Type B pancreatic cell (in vitro differentiated cells): ENCODE results near the gene CIT. TPM values are rescaled to one million over a fixed set of nuclear protein-coding genes. Genes with fewer than 3 reads are reported as not detected.
"Not testable (repeated sequence)": the region's sequence is repeated elsewhere in the genome, so short reads cannot be mapped to it uniquely, and the experiment has no call there.

ENCODE experiments used
- DNase-seq: peaks from one replicate; pipeline ENCODE4 v3.0.0; 2021; ENCODE audit warnings: mixed read lengths; ENCODE audit not compliant: unreplicated experiment; ENCODE audit errors: extremely low spot score
- H3K27ac Mint-ChIP-seq: 2 replicates; pipeline ENCODE4 v1.8.0; 2021; ENCODE audit warnings: mild to moderate bottlenecking, mixed read lengths
- H3K27me3 Mint-ChIP-seq: 2 replicates; pipeline ENCODE4 v1.8.0; 2021; ENCODE audit warnings: mixed read lengths
- H3K36me3 Mint-ChIP-seq: 2 replicates; pipeline ENCODE4 v1.8.0; 2021; ENCODE audit warnings: mixed read lengths
- H3K4me1 Mint-ChIP-seq: one replicate; pipeline ENCODE4 v1.8.0; 2021; ENCODE audit warnings: mixed read lengths; ENCODE audit not compliant: unreplicated experiment
- H3K4me3 Mint-ChIP-seq: 2 replicates; pipeline ENCODE4 v1.8.0; 2021; ENCODE audit warnings: mild to moderate bottlenecking, mixed read lengths
- H3K9me3 Mint-ChIP-seq: 2 replicates; pipeline ENCODE4 v1.8.0; 2021; ENCODE audit warnings: mixed read lengths
- CTCF ChIP-seq: fragments of 200-600 bp; sonication (generic); conservative IDR thresholded peaks from 2 replicates; pipeline ENCODE4 v1.5.0; 2021; ENCODE audit warnings: antibody characterized with exemption, mild to moderate bottlenecking
- total RNA-seq: library from RNA; stranded (reverse); gene quantifications from 2 replicates; pipeline ENCODE4 v1.2.1, GENCODE V29; 2021; ENCODE audit warnings: low replicate concordance

CIT gene
- total RNA-seq, 1 donor from 2014 or later = 50.9 TPM

- peaks cover 7% of the 10 kb centered on the region for H3K4me1 Mint-ChIP-seq
- no peak for DNase-seq
- no peak for TF ChIP-seq CTCF
- H3K27ac Mint-ChIP-seq = no peak overlapping the region
- H3K36me3 Mint-ChIP-seq = no peaks in the 10 kb centered on the region
- H3K4me3 Mint-ChIP-seq = no peak overlapping the region
- no peaks in the 10 kb centered on the region for H3K9me3 Mint-ChIP-seq
- peaks cover 15% of the 10 kb centered on the region for H3K27me3 Mint-ChIP-seq
Measured at GRCh38 chr12:119664642-119665041, 212.5 kb downstream of the CIT start.

- Mint-ChIP-seq H3K36me3 (no peaks in the 10 kb centered on the region), H3K27ac (no peak overlapping the region), H3K27me3 (peaks cover 15% of the 10 kb centered on the region), H3K4me1 (peaks cover under 1% of the 10 kb centered on the region), H3K4me3 (no peak overlapping the region), H3K9me3 (no peaks in the 10 kb centered on the region)
- TF ChIP-seq CTCF = no peak
- DNase-seq = no peak
Measured at GRCh38 chr12:119661882-119662281, 215.2 kb downstream of the CIT start.

GRCh38 chr12:119660076-119660475, 217.0 kb downstream of the CIT start:
- H3K9me3 Mint-ChIP-seq = no peaks in the 10 kb centered on the region
- no peak for TF ChIP-seq CTCF
- no peak overlapping the region for H3K4me3 Mint-ChIP-seq
- no peaks in the 10 kb centered on the region for H3K36me3 Mint-ChIP-seq
- DNase-seq = no peak
- H3K27ac Mint-ChIP-seq = no peak overlapping the region
- peaks cover 15% of the 10 kb centered on the region for H3K27me3 Mint-ChIP-seq
- H3K4me1 Mint-ChIP-seq = no peaks in the 10 kb centered on the region

- H3K4me1 Mint-ChIP-seq = no peaks in the 10 kb centered on the region
Measured at GRCh38 chr12:119659289-119659897, 217.7 kb downstream of the CIT start.

GRCh38 chr12:119658166-119658565, 219.0 kb downstream of the CIT start:
- H3K9me3 Mint-ChIP-seq, H3K4me3 Mint-ChIP-seq, H3K4me1 Mint-ChIP-seq, H3K27ac Mint-ChIP-seq, DNase-seq, H3K36me3 Mint-ChIP-seq: not testable (repeated sequence)
- peaks cover 11% of the 10 kb centered on the region for H3K27me3 Mint-ChIP-seq

More at GRCh38 chr12:119659289-119659897, 217.7 kb downstream of the CIT start:
- peaks cover 15% of the 10 kb centered on the region for H3K27me3 Mint-ChIP-seq
- TF ChIP-seq CTCF = peak; percentile 92
- H3K27ac Mint-ChIP-seq = no peak overlapping the region
- H3K36me3 Mint-ChIP-seq = no peaks in the 10 kb centered on the region
- no peak for DNase-seq
- no peak overlapping the region for H3K4me3 Mint-ChIP-seq
- no peaks in the 10 kb centered on the region for H3K9me3 Mint-ChIP-seq

- not testable (repeated sequence) for H3K9me3 Mint-ChIP-seq, DNase-seq, H3K27ac Mint-ChIP-seq, H3K4me3 Mint-ChIP-seq, H3K27me3 Mint-ChIP-seq, H3K4me1 Mint-ChIP-seq, H3K36me3 Mint-ChIP-seq
Measured at GRCh38 chr12:119657001-119657400, 220.1 kb downstream of the CIT start.

GRCh38 chr12:119652665-119653064, 224.5 kb downstream of the CIT start:
- Mint-ChIP-seq H3K4me3 (no peak overlapping the region), H3K4me1 (no peaks in the 10 kb centered on the region), H3K36me3 (no peaks in the 10 kb centered on the region), H3K27me3 (peaks cover 5% of the 10 kb centered on the region), H3K27ac (no peak overlapping the region), H3K9me3 (peaks cover 6% of the 10 kb centered on the region)
- DNase-seq = no peak
- TF ChIP-seq CTCF = no peak
